Ishikawa (cell line): Measurements from ENCODE around the gene PLA2G1B.

Experiments
- CEBPB ChIP-seq: IDR thresholded peaks from 2 replicates; pipeline ENCODE4 v1.6.1; 2012
- CREB1 ChIP-seq: IDR thresholded peaks from 2 replicates; pipeline ENCODE4 v1.6.1; 2012; ENCODE audit warnings: low read depth
- EGR1 ChIP-seq: IDR thresholded peaks from 2 replicates; pipeline ENCODE4 v1.6.1; 2012
- EP300 ChIP-seq: IDR thresholded peaks from 2 replicates; pipeline ENCODE4 v1.6.1; 2012; ENCODE audit warnings: borderline replicate concordance
- FOXM1 ChIP-seq: IDR thresholded peaks from 2 replicates; pipeline ENCODE4 v1.6.1; 2012; ENCODE audit warnings: low read depth, borderline replicate concordance
- NFIC ChIP-seq: IDR thresholded peaks from 2 replicates; pipeline ENCODE4 v1.6.1; 2012
- RAD21 ChIP-seq: IDR thresholded peaks from 2 replicates; pipeline ENCODE4 v1.6.1; 2012; ENCODE audit warnings: low read depth
- TAF1 ChIP-seq: IDR thresholded peaks from 2 replicates; pipeline ENCODE4 v1.6.1; 2012; ENCODE audit warnings: low read depth, mild to moderate bottlenecking
- TCF12 ChIP-seq: IDR thresholded peaks from 2 replicates; pipeline ENCODE4 v1.6.1; 2012; ENCODE audit warnings: low read depth
- TEAD4 ChIP-seq: IDR thresholded peaks from 2 replicates; pipeline ENCODE4 v1.6.1; 2012
- USF1 ChIP-seq: IDR thresholded peaks from 2 replicates; pipeline ENCODE4 v1.6.1; 2012
- YY1 ChIP-seq: IDR thresholded peaks from 2 replicates; pipeline ENCODE4 v1.6.1; 2012; ENCODE audit warnings: low read depth
- ZBTB7A ChIP-seq: IDR thresholded peaks from 2 replicates; pipeline ENCODE4 v1.6.1; 2012; ENCODE audit warnings: low read depth
- TF ChIP-seq, protein P1 (sequence below): IDR thresholded peaks from 2 replicates; pipeline ENCODE4 v1.6.1; 2012; ENCODE audit warnings: low read depth, mild to moderate bottlenecking
- TF ChIP-seq, protein P2 (sequence below): IDR thresholded peaks from 2 replicates; pipeline ENCODE4 v1.6.1; 2012

Gene PLA2G1B

DNA sequence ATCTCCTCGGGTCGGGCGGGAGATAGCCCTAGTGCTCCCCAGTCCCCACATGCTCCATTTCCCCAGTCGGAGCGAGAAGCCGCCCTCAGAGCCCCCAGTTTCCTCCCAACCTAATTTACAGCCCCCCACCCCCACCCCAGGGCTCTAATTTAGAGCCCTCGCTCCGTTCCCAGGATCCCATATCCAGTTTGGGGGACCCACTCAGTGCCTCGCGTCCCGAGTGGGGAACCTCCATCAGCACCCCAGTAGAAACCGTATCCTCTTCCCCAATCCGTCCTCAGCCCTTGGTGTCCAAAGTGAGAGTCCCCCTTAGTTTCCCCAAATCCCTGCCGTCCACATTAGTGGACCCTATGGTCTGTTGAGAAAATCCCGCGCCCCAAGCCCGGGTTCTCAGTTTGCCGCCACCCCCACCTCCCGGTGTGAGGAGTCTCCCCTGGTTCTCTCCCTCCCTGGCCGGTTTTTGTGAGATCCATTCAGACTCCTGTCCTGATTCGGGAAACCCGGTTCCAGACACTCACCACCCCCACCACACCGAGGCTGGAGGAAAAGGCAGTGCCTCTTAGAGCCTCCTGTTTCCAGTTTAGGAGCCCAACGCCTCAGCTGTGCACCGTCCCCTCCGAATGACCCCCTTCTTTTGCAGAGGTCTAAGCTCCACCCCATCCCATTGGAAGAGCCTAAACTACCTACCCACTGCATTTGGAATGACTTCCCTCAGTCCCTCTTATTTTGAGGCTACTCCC lies 42.2 kb upstream of the PLA2G1B start:
- TF ChIP-seq YY1 (no peak), EP300 (no peak), NFIC (no peak), TEAD4 (no peak), RAD21 (no peak), CEBPB (no peak), CREB1 (no peak), EGR1 (no peak), FOXM1 (no peak)
- TF ChIP-seq, protein P1, sequence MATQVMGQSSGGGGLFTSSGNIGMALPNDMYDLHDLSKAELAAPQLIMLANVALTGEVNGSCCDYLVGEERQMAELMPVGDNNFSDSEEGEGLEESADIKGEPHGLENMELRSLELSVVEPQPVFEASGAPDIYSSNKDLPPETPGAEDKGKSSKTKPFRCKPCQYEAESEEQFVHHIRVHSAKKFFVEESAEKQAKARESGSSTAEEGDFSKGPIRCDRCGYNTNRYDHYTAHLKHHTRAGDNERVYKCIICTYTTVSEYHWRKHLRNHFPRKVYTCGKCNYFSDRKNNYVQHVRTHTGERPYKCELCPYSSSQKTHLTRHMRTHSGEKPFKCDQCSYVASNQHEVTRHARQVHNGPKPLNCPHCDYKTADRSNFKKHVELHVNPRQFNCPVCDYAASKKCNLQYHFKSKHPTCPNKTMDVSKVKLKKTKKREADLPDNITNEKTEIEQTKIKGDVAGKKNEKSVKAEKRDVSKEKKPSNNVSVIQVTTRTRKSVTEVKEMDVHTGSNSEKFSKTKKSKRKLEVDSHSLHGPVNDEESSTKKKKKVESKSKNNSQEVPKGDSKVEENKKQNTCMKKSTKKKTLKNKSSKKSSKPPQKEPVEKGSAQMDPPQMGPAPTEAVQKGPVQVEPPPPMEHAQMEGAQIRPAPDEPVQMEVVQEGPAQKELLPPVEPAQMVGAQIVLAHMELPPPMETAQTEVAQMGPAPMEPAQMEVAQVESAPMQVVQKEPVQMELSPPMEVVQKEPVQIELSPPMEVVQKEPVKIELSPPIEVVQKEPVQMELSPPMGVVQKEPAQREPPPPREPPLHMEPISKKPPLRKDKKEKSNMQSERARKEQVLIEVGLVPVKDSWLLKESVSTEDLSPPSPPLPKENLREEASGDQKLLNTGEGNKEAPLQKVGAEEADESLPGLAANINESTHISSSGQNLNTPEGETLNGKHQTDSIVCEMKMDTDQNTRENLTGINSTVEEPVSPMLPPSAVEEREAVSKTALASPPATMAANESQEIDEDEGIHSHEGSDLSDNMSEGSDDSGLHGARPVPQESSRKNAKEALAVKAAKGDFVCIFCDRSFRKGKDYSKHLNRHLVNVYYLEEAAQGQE, result no peak
- TF ChIP-seq, protein P2, sequence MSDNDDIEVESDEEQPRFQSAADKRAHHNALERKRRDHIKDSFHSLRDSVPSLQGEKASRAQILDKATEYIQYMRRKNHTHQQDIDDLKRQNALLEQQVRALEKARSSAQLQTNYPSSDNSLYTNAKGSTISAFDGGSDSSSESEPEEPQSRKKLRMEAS, result no peak

- TF ChIP-seq, protein P1, result no peak
- no peak for TF ChIP-seq USF1
- no peak for TF ChIP-seq TCF12
- no peak for TF ChIP-seq EGR1
- TF ChIP-seq TEAD4, result no peak
- TF ChIP-seq FOXM1, result no peak
- no peak for TF ChIP-seq TAF1
- TF ChIP-seq, protein P2, result no peak; the same call in 1 of the 2 replicates
- no peak for TF ChIP-seq NFIC
- TF ChIP-seq YY1, result 0 out of 2 replicates have a peak, but pooled peaks have one; percentile 25
- no peak for TF ChIP-seq CEBPB
- TF ChIP-seq ZBTB7A, result 0 out of 2 replicates have a peak, but pooled peaks have one; percentile 8
- TF ChIP-seq RAD21, result no peak
- no peak for TF ChIP-seq CREB1
- no peak for TF ChIP-seq EP300
These were observed 41.4 kb upstream of the PLA2G1B start, which contains the start of gene MSI1 for GRCh38 chr12:120368789-120369602. Gene MSI1 (minus strand): TSS chr12:120369164. CDS start chr12:120369091, 73 bp downstream.

DNA sequence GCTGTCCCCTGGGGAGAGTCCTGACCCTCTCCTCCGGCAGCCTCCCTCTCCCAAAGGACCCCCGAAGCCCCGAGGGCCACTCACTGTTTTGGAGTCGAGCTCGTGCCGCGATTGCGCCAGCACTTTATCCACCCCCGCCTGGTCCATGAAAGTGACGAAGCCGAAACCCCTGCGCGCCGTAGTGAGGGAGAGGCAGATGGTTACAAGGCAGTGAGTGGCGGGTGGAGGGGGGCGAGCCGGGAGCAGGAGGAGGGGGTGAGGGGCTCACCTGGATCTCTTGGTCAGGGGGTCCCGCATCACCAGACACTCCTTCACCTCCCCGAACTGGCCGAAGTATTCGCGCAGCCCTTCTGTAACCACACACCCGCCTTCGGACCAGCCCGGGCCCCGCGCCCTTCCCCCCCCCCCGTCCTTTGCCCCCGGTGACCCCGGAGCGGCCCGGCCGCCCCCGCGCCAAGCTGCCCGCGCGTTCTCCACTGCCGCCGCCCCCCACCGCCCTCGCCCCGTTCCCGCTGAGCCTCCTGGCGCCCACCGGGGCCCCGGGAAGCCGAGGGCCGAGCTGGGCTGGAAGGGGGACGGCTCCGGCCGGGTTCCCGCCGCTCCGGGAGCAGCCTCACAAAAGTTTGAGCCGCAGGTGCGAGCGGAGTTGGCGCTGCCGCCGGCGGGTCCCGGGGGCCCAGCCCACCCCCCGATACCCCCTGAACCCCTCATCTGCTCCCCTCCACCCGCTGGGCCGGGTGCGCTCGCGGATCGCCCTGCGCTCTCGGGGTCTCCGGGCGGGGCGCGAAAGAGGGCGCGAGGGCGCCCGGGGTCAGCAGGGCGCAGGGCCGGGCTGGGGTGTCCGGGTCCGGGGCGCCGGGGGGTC lies 40.6 kb upstream of the PLA2G1B start:
- TF ChIP-seq CREB1, result no peak
- TF ChIP-seq ZBTB7A, result peak; percentile 62; the same call in 1 of the 2 replicates

DNA sequence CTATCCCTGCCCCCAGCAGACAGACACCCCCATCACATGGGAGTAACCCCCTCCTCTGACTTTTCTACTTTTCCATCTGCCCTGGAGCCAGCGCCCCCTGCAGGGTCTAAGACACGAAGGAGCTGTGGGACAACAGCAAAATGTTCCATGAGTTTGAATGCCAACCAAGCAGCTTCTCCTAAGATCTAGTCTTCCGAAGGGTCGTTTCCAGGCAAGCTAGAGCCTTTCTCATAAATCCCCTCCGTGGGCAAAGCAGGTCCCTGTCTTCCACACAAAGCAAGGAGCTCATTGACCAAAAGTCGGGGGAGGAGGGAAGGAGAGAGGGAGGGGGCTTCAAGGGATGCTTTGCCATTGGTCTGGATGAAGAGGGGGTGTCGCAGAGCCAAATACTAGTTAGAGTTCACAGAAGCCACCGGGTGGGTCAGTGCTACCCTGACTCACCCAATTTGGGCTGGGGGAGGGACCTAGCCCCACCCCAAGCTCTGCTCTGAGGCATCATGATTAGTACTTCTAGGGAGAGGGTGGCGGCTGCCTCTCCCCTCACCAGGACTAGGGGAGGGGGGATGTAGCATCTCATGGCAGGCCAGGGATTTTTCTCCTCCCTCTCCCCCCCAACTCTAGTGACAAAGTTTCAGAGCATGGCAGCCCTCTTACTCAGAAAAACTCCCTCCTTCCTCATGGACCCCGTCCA lies 39.8 kb upstream of the PLA2G1B start:
- TF ChIP-seq USF1 (no peak), RAD21 (0 out of 2 replicates have a peak, but pooled peaks have one; percentile 8)

DNA sequence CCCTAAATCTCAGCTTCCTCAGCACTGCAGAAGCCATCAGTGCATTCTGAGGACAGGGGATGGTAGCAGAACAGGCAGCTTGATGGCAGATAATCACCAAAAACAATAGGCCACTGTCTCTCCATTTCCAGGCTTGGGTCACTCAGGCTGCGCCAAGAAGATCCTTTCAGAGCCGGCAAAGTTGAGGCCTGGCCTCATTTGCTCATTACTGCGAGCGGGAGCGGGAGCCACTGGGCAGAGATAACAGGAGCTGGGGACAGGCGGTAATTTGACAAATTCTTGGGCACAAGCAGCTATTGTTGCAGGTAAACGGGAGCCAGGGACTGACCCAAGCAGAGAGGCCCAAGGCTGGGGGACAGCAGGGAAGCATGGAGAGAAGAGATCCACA lies 39.3 kb upstream of the PLA2G1B start:
- TF ChIP-seq YY1, result no peak
- TF ChIP-seq EGR1, result no peak
- no peak; the same call in 1 of the 2 replicates for TF ChIP-seq ZBTB7A
- no peak for TF ChIP-seq CEBPB
- no peak for TF ChIP-seq TEAD4
- TF ChIP-seq USF1, result no peak
- TF ChIP-seq, protein P2, result no peak
- TF ChIP-seq NFIC, result no peak
- no peak for TF ChIP-seq FOXM1
- no peak for TF ChIP-seq EP300
- TF ChIP-seq CREB1, result no peak
- no peak for TF ChIP-seq TAF1
